ENCODE data around the gene RMDN3.

DNA sequence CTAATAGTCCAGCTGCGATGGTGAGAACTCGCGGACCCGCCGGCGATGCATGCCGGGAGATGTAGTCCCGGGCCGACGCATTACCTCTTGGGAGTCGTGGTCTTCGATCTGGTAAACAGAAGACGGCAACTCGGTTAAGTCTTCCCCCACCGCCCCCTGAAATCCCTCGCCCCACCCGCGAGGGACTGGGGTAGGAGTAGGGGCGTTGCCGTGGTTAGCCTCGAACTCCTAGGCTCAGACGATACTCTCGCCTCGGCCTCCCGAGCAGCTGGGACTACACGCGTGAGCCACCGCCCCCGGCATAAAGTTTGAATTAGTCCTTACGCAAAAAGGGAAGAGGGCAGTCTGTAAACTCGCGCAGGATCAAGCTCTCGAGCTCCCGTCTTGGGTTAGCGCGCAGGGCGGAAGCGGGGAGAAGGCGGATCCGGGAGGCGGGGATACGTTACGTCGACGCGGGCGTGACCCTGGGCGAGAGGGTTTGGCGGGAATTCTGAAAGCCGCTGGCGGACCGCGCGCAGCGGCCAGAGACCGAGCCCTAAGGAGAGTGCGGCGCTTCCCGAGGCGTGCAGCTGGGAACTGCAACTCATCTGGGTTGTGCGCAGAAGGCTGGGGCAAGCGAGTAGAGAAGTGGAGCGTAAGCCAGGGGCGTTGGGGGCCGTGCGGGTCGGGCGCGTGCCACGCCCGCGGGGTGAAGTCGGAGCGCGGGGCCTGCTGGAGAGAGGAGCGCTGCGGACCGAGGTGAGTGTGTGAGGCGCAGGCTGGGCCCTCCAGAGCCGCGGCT, 60.2 kb downstream of the RMDN3 start, which contains the start of gene RAD51:
- TF ChIP-seq ZNF644 (CRISPR knock-in tag; IDR thresholded peaks at IDR 0.05; ENCODE audit: low read depth) (no peak), JUN (CRISPR knock-in tag; IDR thresholded peaks at IDR 0.05) (no peak; the same call in 1 of the 2 replicates), CREB1 (IDR thresholded peaks at IDR 0.05) (peak; percentile 86), CREB1 (CRISPR knock-in tag; IDR thresholded peaks at IDR 0.05) (peak; percentile 91), ZFX (CRISPR knock-in tag; IDR thresholded peaks at IDR 0.05; ENCODE audit: low read depth) (peak; percentile 70), RAD21 (CRISPR knock-in tag; IDR thresholded peaks at IDR 0.05) (no peak)
- TF ChIP-seq, protein P1, sequence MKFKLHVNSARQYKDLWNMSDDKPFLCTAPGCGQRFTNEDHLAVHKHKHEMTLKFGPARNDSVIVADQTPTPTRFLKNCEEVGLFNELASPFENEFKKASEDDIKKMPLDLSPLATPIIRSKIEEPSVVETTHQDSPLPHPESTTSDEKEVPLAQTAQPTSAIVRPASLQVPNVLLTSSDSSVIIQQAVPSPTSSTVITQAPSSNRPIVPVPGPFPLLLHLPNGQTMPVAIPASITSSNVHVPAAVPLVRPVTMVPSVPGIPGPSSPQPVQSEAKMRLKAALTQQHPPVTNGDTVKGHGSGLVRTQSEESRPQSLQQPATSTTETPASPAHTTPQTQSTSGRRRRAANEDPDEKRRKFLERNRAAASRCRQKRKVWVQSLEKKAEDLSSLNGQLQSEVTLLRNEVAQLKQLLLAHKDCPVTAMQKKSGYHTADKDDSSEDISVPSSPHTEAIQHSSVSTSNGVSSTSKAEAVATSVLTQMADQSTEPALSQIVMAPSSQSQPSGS (CRISPR knock-in tag; IDR thresholded peaks at IDR 0.05): peak; percentile 33; the same call in 1 of the 2 replicates

Data from HepG2 (cell line).